GM21423 (cell line): ENCODE results near the gene OR2A2.
"Not testable (repeated sequence)": the region's sequence is repeated elsewhere in the genome, so short reads cannot be mapped to it uniquely, and the experiment has no call there.

Experiments used
- ATAC-seq: cut with Tn5 transposase; IDR thresholded peaks from one replicate; pipeline ENCODE4 v1.9.1; 2021; ENCODE audit warnings: mild to moderate bottlenecking, moderate library complexity; ENCODE audit not compliant: unreplicated experiment

OR2A2 gene

DNA sequence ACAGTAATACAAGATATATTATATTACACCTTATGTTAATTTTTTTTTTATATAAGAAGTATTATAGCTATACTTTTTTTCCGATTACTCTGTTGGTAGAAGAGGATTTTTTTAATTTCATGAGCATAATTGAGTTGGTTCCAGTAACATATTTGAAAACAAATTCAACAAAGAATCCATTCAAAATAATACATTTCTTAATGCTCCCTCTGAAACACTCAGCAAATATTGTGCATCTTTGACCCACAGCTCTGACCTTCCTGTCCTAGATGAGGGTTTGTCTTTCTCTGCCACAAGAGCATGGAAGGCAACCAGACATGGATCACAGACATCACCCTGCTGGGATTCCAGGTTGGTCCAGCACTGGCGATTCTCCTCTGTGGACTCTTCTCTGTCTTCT, at the start of gene OR2A2:
TSS of gene OR2A2 (plus strand) at position 301 of the 400 bp plus-strand sequence. CDS start at position 301, 0 bp downstream.
- no peak for ATAC-seq

DNA sequence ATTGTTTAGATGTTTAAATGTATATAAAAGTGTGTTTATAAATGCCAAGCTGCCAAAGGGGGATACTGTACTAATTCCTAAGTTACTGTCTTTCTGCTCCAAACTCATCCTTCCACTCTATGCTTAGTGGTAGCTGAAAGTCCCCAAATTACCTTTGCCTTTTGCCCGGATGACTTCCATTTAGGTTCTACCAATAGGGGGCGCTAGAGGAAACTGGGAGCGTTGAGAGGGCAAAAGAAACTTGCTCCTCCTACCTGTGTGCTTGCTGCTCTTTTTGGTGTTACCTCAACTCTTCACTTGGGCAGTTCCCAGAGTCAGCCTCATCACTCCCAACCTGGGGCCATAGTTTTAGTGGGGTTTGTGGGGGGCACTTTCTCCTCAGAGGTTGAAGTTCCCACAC, 45.7 kb upstream of the OR2A2 start:
- no peak for ATAC-seq

DNA sequence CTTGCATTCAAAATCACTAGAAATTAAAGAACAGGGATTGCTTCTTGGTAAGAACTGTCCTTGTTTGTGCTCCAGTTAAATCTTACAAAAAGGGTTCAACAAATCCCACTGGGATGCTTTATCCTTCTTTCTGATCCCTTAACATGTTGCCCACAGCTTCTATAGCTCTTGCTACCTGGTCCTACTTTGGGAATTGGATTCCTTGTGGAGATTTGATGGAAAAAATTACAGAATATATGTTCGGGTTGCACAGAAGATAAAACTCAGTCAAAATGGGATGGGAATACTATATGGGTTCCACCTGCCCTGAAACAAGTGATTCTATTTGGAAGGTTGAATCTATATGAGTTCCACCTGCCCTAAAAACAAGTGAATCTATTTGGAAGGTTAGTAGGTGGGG, 39.9 kb upstream of the OR2A2 start, which contains the start of gene OR2A25:
TSS of gene OR2A25 (plus strand) at position 301 of the 400 bp plus-strand sequence. CDS start 4,409 bp downstream, outside the sequence.
- ATAC-seq, result no peak

GRCh38 chr7:144069953-144070352, 39.4 kb upstream of the OR2A2 start:
- no peak for ATAC-seq

GRCh38 chr7:144074374-144074773, 35.0 kb upstream of the OR2A2 start:
- no peak for ATAC-seq

DNA sequence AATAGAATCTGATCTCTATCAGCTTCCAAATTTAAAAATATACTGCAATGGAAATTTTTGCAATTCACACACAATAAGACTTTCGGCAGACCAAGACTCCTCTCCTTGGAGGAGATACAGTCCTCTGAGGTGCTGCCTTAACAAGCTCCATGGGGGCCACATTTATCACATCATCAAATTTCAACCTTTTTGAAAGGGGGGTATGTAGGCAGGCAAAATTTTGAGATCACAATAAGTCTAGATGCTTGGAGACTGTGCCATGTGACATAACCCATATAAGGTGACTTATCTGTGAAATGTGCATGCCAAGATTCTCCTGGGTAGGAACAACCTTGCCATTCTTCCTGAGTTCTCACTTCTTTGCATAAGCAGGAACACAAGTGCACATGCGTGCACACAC, 23.4 kb upstream of the OR2A2 start, which contains the start of gene OR2A12:
TSS of gene OR2A12 (plus strand) at position 301 of the 400 bp plus-strand sequence. CDS start 8,830 bp downstream, outside the sequence.
- no peak for ATAC-seq

- ATAC-seq, result no peak
Measured at GRCh38 chr7:144086730-144087129, 22.7 kb upstream of the OR2A2 start.

DNA sequence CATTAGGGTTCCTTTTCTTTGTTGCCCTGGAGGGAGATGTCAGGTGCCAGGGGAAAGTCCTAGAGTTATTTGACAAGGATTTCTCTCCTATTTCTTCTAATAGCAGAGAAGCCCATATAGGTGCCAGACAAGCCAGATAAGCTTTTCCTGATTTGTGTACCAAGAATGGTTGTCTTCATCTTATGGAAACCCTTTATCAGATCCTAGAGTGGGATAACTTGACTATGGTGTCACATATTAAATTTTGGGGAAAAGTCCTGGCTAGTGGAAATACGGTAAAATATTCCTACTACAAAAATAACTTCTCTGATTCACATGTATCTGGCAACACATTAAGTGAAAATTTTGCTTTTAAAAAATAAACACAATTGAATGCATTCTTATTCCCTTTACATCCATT, 22.2 kb upstream of the OR2A2 start:
- ATAC-seq, result no peak

- no peak for ATAC-seq
Measured at GRCh38 chr7:144090667-144091066, 18.7 kb upstream of the OR2A2 start.

GRCh38 chr7:144098776-144099175, 10.6 kb upstream of the OR2A2 start:
- no peak for ATAC-seq

- ATAC-seq, result no peak
Measured at GRCh38 chr7:144100607-144101006, 8.8 kb upstream of the OR2A2 start.

- ATAC-seq, result no peak
Measured at GRCh38 chr7:144102041-144102440, 7.3 kb upstream of the OR2A2 start.

- ATAC-seq, result no peak
Measured at GRCh38 chr7:144105211-144105610, 4.2 kb upstream of the OR2A2 start.

- no peak for ATAC-seq
Measured at GRCh38 chr7:144110272-144110671, 889 bp downstream of the OR2A2 start.

GRCh38 chr7:144113651-144114050, 4.3 kb downstream of the OR2A2 start:
- ATAC-seq, result no peak

- ATAC-seq, result no peak
Measured at GRCh38 chr7:144118341-144118740, 9.0 kb downstream of the OR2A2 start.

GRCh38 chr7:144122876-144123275, 13.5 kb downstream of the OR2A2 start, which contains the start of gene OR2A14:
Gene OR2A14, plus strand, starts transcription at chr7:144123176. Its CDS starts 5,937 bp downstream, at chr7:144129113.
- no peak for ATAC-seq

DNA sequence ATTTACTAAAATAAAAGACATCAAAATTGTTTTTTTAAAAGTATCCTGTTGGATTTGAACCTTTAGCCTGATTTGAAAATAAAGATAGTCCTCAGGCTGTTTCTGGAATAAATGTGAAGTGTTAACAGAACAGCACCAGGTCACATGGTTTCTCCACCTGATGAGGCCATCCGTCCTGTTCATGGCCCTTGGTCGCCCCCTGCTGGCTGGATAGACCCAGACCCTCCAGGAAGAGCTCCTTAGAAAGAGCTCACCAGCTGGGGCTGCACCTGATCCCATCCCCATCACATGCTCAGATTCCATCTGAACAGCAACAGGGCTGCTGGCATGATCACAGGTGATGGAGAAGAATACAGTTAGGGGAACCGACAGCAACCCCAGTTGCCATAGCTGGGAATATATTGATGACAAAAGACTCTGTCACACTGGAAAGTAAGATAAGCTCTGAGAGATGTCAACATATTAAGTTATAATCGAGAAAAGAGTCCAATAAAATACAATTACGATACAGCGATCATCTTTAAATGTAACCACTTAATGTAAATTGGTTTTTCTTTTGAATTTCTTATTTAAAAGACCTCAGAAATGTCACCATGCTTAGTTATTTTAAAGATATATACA, 18.4 kb downstream of the OR2A2 start:
- ATAC-seq, result peak; percentile 99

- not testable (repeated sequence) for ATAC-seq
Measured at GRCh38 chr7:144129601-144130000, 20.2 kb downstream of the OR2A2 start.

GRCh38 chr7:144130730-144131129, 21.3 kb downstream of the OR2A2 start:
- ATAC-seq, result no peak

- no peak for ATAC-seq
Measured at GRCh38 chr7:144132262-144132661, 22.9 kb downstream of the OR2A2 start.

- ATAC-seq, result no peak
Measured at GRCh38 chr7:144133307-144133706, 23.9 kb downstream of the OR2A2 start.

GRCh38 chr7:144134116-144134515, 24.7 kb downstream of the OR2A2 start:
- no peak for ATAC-seq
